Mesodermal cell (in vitro differentiated cells): ENCODE data around the gene LRRFIP1.

Experiments used
- H3K27ac ChIP-seq: 2 replicates; pipeline ENCODE4 v1.7.0; 2013; ENCODE audit warnings: mild to moderate bottlenecking, low read depth, low read length, moderate library complexity; ENCODE audit not compliant: severe bottlenecking
- H3K36me3 ChIP-seq: 2 replicates; pipeline ENCODE4 v1.7.1; 2013; ENCODE audit warnings: mild to moderate bottlenecking, low read length, moderate library complexity; ENCODE audit not compliant: control insufficient read depth, insufficient read depth
- H3K4me1 ChIP-seq: one replicate; pipeline ENCODE4 v1.7.1; 2013; ENCODE audit warnings: mild to moderate bottlenecking, low read length; ENCODE audit not compliant: insufficient read depth, control insufficient read depth, poor library complexity, severe bottlenecking
- H3K4me3 ChIP-seq: 2 replicates; pipeline ENCODE4 v1.7.0; 2013; ENCODE audit warnings: low read length, control low read depth, mild to moderate bottlenecking; ENCODE audit not compliant: insufficient read depth, poor library complexity, severe bottlenecking; ENCODE audit errors: extremely low read depth
- H3K9me3 ChIP-seq: 2 replicates; pipeline ENCODE4 v1.7.1; 2013; ENCODE audit warnings: mild to moderate bottlenecking, low read length, moderate library complexity; ENCODE audit not compliant: control insufficient read depth
- WGBS, 2 experiments: methylation state at CpG; one replicate each; pipeline ENCODE4 v1.1.5; 2013; ENCODE audit warnings: missing lambda C conversion rate in 2 of 2; ENCODE audit not compliant: insufficient coverage in 2 of 2; 5-methylcytosine and 5-hydroxymethylcytosine counted together

LRRFIP1 gene

GRCh38 chr2:237668440-237668839, 41.1 kb downstream of the LRRFIP1 start:
- Histone ChIP-seq H3K4me1 (peaks cover 16% of the 10 kb centered on the region), H3K27ac (no peak overlapping the region), H3K9me3 (no peaks in the 10 kb centered on the region), H3K4me3 (no peak overlapping the region), H3K36me3 (peaks cover 9% of the 10 kb centered on the region)
- WGBS, 2 experiments = 92 to 95% methylated on average over 2 to 4 of the region's 6 CpGs

GRCh38 chr2:237669283-237669627, 41.9 kb downstream of the LRRFIP1 start:
- Histone ChIP-seq H3K4me1 (peaks cover 20% of the 10 kb centered on the region), H3K27ac (no peak overlapping the region), H3K4me3 (no peak overlapping the region), H3K9me3 (no peaks in the 10 kb centered on the region), H3K36me3 (peaks cover 9% of the 10 kb centered on the region)
- WGBS, 2 experiments = 64 to 83% methylated on average over 2 to 3 of the region's 3 CpGs

- Histone ChIP-seq H3K4me1 (peaks cover 26% of the 10 kb centered on the region), H3K27ac (no peak overlapping the region), H3K4me3 (no peak overlapping the region), H3K36me3 (peaks cover 9% of the 10 kb centered on the region), H3K9me3 (no peaks in the 10 kb centered on the region)
- WGBS, 2 experiments = 87 to 95% methylated on average over 18 to 19 of the region's 21 CpGs
Measured at GRCh38 chr2:237669628-237670392, 42.4 kb downstream of the LRRFIP1 start.

- no peaks in the 10 kb centered on the region for H3K9me3 ChIP-seq
- H3K4me3 ChIP-seq = no peak overlapping the region
- peaks cover 9% of the 10 kb centered on the region for H3K36me3 ChIP-seq
- no peak overlapping the region for H3K27ac ChIP-seq
- 90 to 96% methylated on average over 14 of the region's 14 CpGs for WGBS, 2 experiments
- peaks cover 32% of the 10 kb centered on the region for H3K4me1 ChIP-seq
Measured at GRCh38 chr2:237670641-237671040, 43.3 kb downstream of the LRRFIP1 start.

- 98 to 100% methylated on average over 2 to 5 of the region's 7 CpGs for WGBS, 2 experiments
- peaks cover 32% of the 10 kb centered on the region for H3K4me1 ChIP-seq
- no peak overlapping the region for H3K4me3 ChIP-seq
- no peaks in the 10 kb centered on the region for H3K9me3 ChIP-seq
- peaks cover 9% of the 10 kb centered on the region for H3K36me3 ChIP-seq
- no peak overlapping the region for H3K27ac ChIP-seq
Measured at GRCh38 chr2:237671466-237672138, 44.2 kb downstream of the LRRFIP1 start.

GRCh38 chr2:237672731-237673129, 45.3 kb downstream of the LRRFIP1 start:
- H3K27ac ChIP-seq = no peak overlapping the region
- no peaks in the 10 kb centered on the region for H3K9me3 ChIP-seq
- WGBS, 2 experiments = 76 to 86% methylated on average over 5 to 8 of the region's 8 CpGs
- H3K36me3 ChIP-seq = peaks cover 9% of the 10 kb centered on the region
- H3K4me1 ChIP-seq = peaks cover 32% of the 10 kb centered on the region
- H3K4me3 ChIP-seq = no peak overlapping the region

GRCh38 chr2:237673130-237674001, 46.0 kb downstream of the LRRFIP1 start:
- no peaks in the 10 kb centered on the region for H3K9me3 ChIP-seq
- no peak overlapping the region for H3K4me3 ChIP-seq
- WGBS, 2 experiments = 79 to 83% methylated on average over 27 to 34 of the region's 39 CpGs
- peaks cover 32% of the 10 kb centered on the region for H3K4me1 ChIP-seq
- peaks cover 9% of the 10 kb centered on the region for H3K36me3 ChIP-seq
- peak overlapping the region; percentile 96 for H3K27ac ChIP-seq

GRCh38 chr2:237674731-237675276, 47.4 kb downstream of the LRRFIP1 start:
- Histone ChIP-seq H3K4me1 (peaks cover 26% of the 10 kb centered on the region), H3K36me3 (peaks cover 9% of the 10 kb centered on the region), H3K4me3 (no peak overlapping the region), H3K27ac (peak overlapping the region; percentile 96), H3K9me3 (no peaks in the 10 kb centered on the region)
- WGBS, 2 experiments = 15 to 35% methylated on average over 11 to 15 of the region's 17 CpGs

GRCh38 chr2:237675316-237675715, 47.9 kb downstream of the LRRFIP1 start:
- 90 to 100% methylated on average over 1 to 3 of the region's 5 CpGs for WGBS, 2 experiments
- H3K4me3 ChIP-seq = no peak overlapping the region
- peak overlapping the region; percentile 96 for H3K27ac ChIP-seq
- peaks cover 25% of the 10 kb centered on the region for H3K4me1 ChIP-seq
- peaks cover 9% of the 10 kb centered on the region for H3K36me3 ChIP-seq
- no peaks in the 10 kb centered on the region for H3K9me3 ChIP-seq

- Histone ChIP-seq H3K4me1 (no peaks in the 10 kb centered on the region), H3K9me3 (no peaks in the 10 kb centered on the region), H3K27ac (no peak overlapping the region), H3K4me3 (no peak overlapping the region), H3K36me3 (peaks cover 23% of the 10 kb centered on the region)
- WGBS, 2 experiments = 92 to 95% methylated on average over 5 to 7 of the region's 8 CpGs
Measured at GRCh38 chr2:237680702-237681478, 53.5 kb downstream of the LRRFIP1 start.
